Mammary epithelial cell (primary cell): ENCODE data around the gene TNNC1.
A peak's percentile ranks its signal among the peaks of the same experiment; 100 is the strongest.

Experiments used
- CTCF ChIP-seq, 2 donors: IDR thresholded peaks in 1 of 2; conservative IDR thresholded peaks in 1 of 2; 2 replicates each; pipeline ENCODE4 v1.5.1; 2011 to 2012; ENCODE audit warnings: inconsistent platforms in 2 of 2, low read length in 2 of 2, mild to moderate bottlenecking in 2 of 2, control low read depth in 1 of 2, low read depth in 1 of 2; ENCODE audit not compliant: insufficient read depth in 1 of 2; ENCODE audit errors: extremely low read depth in 1 of 2
- EZH2 ChIP-seq: IDR thresholded peaks from 2 replicates; pipeline ENCODE4 v1.6.1; 2012; ENCODE audit warnings: low read length, inconsistent platforms, borderline replicate concordance

- TF ChIP-seq CTCF (conservative IDR thresholded peaks at IDR 0.05 in 1 of 2, IDR thresholded peaks at IDR 0.05 in 1 of 2; ENCODE audit: extremely low read depth in 1 of 2, insufficient read depth in 1 of 2, low read depth in 1 of 2, low read length in 2 of 2) = peak in 1 of 2 donors; percentile 7
- TF ChIP-seq EZH2 = no peak
These were observed 29.2 kb upstream of the TNNC1 start for GRCh38 chr3:52483081-52483480.
